Lower leg skin (tissue), 3 donors: Measurements from ENCODE around the gene CALY.

Experiments
- POLR2A ChIP-seq, 2 donors: fragments of 450-650 bp; IDR thresholded peaks; one replicate each; pipeline ENCODE4 v1.6.1; 2016 to 2017; ENCODE audit warnings: antibody characterized with exemption in 2 of 2, mild to moderate bottlenecking in 1 of 2, moderate library complexity in 1 of 2
- TF ChIP-seq, protein P1 (sequence below), 3 donors: fragments of 450-650 bp; IDR thresholded peaks; one replicate each; pipeline ENCODE4 v1.5.1; 2016; ENCODE audit warnings: antibody characterized with exemption in 3 of 3, mild to moderate bottlenecking in 3 of 3, moderate library complexity in 2 of 3

DNA sequence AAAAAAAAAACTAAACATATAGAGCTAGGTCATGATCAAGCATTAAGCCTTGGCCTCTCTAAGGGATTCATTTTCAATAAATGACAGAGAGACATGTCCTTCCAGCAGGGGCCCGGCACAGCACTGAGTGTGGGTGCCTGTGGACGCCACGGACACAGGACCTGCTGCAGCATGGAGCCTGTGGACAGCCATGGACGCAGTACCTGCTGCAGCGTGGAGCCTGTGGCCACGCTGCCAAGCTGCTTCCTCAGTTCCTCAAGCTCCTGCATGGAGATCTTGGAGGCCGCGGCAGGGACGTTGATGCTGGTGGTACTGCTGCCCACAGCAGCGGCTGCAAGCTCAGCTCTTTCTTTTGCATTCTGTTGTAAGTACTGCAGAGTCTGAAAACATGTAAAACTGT lies 37.5 kb downstream of the CALY start:
- TF ChIP-seq, protein P1, sequence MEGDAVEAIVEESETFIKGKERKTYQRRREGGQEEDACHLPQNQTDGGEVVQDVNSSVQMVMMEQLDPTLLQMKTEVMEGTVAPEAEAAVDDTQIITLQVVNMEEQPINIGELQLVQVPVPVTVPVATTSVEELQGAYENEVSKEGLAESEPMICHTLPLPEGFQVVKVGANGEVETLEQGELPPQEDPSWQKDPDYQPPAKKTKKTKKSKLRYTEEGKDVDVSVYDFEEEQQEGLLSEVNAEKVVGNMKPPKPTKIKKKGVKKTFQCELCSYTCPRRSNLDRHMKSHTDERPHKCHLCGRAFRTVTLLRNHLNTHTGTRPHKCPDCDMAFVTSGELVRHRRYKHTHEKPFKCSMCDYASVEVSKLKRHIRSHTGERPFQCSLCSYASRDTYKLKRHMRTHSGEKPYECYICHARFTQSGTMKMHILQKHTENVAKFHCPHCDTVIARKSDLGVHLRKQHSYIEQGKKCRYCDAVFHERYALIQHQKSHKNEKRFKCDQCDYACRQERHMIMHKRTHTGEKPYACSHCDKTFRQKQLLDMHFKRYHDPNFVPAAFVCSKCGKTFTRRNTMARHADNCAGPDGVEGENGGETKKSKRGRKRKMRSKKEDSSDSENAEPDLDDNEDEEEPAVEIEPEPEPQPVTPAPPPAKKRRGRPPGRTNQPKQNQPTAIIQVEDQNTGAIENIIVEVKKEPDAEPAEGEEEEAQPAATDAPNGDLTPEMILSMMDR (IDR thresholded peaks at IDR 0.05) = no peak
- no peak for TF ChIP-seq POLR2A (IDR thresholded peaks at IDR 0.05)
